Renal cortical epithelial cell (primary cell): ENCODE results near the gene NRGN. TPM values are rescaled to one million over a fixed set of nuclear protein-coding genes. Genes with fewer than 3 reads are reported as not detected.

Experiments
- DNase-seq: peaks from one replicate; pipeline ENCODE4 v3.0.0-alpha.2; 2011; ENCODE audit warnings: low read depth
- total RNA-seq: library from RNA; depleted of rRNA; stranded (reverse); fragments of >200 nt; gene quantifications from 2 replicates; pipeline ENCODE4 v1.2.3, GENCODE V29; 2014

Gene NRGN
- 0.10 TPM in 1 of 2 replicates, not detected in the other for total RNA-seq

GRCh38 chr11:124739479-124740276 lies at the start of gene NRGN:
Gene NRGN (plus strand): TSS chr11:124739942. CDS start chr11:124740085, 143 bp downstream.
- peak; percentile 69 for DNase-seq

- no peak for DNase-seq
Measured at GRCh38 chr11:124693142-124693541, 46.6 kb upstream of the NRGN start.

- DNase-seq, result no peak
Measured at GRCh38 chr11:124699547-124699946, 40.2 kb upstream of the NRGN start.

GRCh38 chr11:124700028-124700427 lies 39.7 kb upstream of the NRGN start:
- DNase-seq, result no peak

- DNase-seq, result no peak
Measured at GRCh38 chr11:124707829-124708228, 31.9 kb upstream of the NRGN start.

GRCh38 chr11:124712392-124712791 lies 27.4 kb upstream of the NRGN start:
- DNase-seq, result no peak

- peak; percentile 40 for DNase-seq
Measured at GRCh38 chr11:124716591-124716990, 23.2 kb upstream of the NRGN start.

- peak; percentile 13 for DNase-seq
Measured at GRCh38 chr11:124717421-124717785, 22.3 kb upstream of the NRGN start.

GRCh38 chr11:124717786-124718651 lies 21.7 kb upstream of the NRGN start:
- DNase-seq, result peak; percentile 34

- no peak for DNase-seq
Measured at GRCh38 chr11:124718801-124719200, 20.9 kb upstream of the NRGN start.

GRCh38 chr11:124719534-124719933 lies 20.2 kb upstream of the NRGN start:
- DNase-seq, result no peak

GRCh38 chr11:124722176-124722575 lies 17.6 kb upstream of the NRGN start:
- DNase-seq, result no peak

- no peak for DNase-seq
Measured at GRCh38 chr11:124724979-124725718, 14.6 kb upstream of the NRGN start.

GRCh38 chr11:124725719-124726105 lies 14.0 kb upstream of the NRGN start:
- no peak for DNase-seq

- no peak for DNase-seq
Measured at GRCh38 chr11:124727474-124727873, 12.3 kb upstream of the NRGN start.

GRCh38 chr11:124728134-124728533 lies 11.6 kb upstream of the NRGN start:
- DNase-seq, result no peak

GRCh38 chr11:124729571-124729970 lies 10.2 kb upstream of the NRGN start:
- DNase-seq, result no peak

- no peak for DNase-seq
Measured at GRCh38 chr11:124732230-124732629, 7.5 kb upstream of the NRGN start.

GRCh38 chr11:124736736-124737135 lies 3.0 kb upstream of the NRGN start:
- DNase-seq, result no peak

- no peak for DNase-seq
Measured at GRCh38 chr11:124737638-124738305, 2.0 kb upstream of the NRGN start.

GRCh38 chr11:124738713-124739478 lies 846 bp upstream of the NRGN start:
- DNase-seq, result no peak
